Fibroblast of skin of back (primary cell): ENCODE results near the gene DAPL1. TPM values are rescaled to one million over a fixed set of nuclear protein-coding genes. Genes with fewer than 3 reads are reported as not detected.

Experiments
- DNase-seq: peaks from one replicate; pipeline ENCODE4 v3.0.0-alpha.2; 2013
- polyA plus RNA-seq, 2 experiments: library from polyadenylated mRNA; unstranded; fragments of 120-200 nt; gene quantifications; one replicate each; pipeline ENCODE4 v1.2.1, GENCODE V29; 2013; ENCODE audit not compliant: insufficient read length in 2 of 2

The DAPL1 gene, protein sequence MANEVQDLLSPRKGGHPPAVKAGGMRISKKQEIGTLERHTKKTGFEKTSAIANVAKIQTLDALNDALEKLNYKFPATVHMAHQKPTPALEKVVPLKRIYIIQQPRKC
- polyA plus RNA-seq (2013, experiment 1 of 2; ENCODE audit: insufficient read length) = not detected
- polyA plus RNA-seq (2013, experiment 2 of 2; ENCODE audit: insufficient read length) = 0.36 TPM

DNA sequence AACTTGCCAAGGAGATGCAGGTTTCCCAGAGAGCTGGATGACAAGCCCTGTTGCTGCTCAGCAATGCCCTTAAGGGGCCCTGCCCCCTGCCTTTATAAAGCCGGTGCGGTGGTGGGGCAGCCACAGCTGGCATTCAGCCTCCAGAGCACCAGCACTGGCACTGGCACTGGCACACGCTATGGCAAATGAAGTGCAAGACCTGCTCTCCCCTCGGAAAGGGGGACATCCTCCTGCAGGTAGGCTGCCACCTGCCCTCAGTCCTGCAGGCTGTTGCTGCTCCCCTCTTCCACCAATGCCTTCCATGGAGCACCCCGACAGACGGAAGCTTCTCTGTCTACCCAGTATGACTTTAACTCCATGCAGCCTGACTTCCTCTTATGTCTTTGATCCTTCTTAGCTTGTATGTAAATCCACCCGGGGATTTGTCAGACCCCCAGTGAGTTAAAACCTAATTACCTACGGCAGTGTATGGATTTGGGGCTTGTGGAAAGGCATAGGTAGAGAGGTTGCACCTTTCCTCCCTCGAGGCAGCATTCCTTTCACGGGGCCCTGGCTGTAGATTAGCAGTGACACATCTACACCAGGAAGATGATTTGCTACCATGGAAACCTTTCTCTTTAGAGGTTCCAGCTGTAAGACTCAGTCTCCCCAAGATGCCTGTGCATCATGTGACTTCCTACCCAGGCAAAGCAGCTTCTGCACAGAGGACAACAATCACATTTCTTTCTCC, at the start of gene DAPL1:
DAPL1 (plus strand) TSS at position 123 of the 730 bp plus-strand sequence; CDS start at position 179, 56 bp downstream.
- no peak for DNase-seq

DNA sequence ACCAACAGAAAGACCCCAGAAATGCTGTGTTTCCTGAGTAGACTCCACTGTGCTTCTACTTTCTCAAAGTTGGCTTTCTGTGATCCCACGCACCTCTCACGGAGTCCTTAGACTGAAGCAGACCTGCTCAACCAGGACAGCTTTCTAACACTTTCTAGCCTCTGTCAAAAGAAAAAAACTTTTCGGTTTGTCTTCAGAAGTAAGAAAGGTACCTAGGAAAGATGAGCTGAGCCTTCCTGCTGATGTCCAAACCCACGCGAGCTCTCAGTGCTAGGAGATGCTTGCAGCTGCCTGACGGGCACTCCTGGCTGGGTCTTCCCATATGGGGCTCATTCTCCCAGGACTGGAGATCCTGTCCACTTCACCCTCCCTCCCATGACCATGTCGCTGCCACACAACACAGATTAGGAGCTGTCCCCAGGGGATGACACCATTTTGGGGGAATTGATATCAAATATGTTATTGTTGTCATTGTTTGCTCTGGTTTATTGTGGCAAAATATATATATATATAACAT, 49.2 kb upstream of the DAPL1 start:
- DNase-seq = no peak

DNA sequence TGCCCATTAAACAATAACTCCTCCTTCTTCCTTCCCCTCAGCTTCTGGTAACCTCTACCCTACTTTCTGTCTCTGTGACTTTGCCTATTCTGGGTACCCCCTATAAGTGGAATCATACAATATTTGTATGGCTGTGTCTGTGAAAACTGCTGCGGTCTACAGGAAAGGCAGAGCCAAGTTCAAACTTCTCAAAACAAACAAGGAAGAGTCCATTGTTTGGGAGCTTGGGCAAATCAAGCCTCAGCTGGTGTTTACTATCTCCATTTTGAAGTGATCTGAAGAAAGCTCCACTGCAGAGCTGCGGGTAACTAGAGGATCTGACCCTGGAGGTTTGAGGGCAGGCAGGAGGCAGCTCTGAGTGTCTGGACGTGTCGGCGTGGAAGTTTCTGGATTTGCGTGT, 48.6 kb upstream of the DAPL1 start:
- no peak for DNase-seq

DNA sequence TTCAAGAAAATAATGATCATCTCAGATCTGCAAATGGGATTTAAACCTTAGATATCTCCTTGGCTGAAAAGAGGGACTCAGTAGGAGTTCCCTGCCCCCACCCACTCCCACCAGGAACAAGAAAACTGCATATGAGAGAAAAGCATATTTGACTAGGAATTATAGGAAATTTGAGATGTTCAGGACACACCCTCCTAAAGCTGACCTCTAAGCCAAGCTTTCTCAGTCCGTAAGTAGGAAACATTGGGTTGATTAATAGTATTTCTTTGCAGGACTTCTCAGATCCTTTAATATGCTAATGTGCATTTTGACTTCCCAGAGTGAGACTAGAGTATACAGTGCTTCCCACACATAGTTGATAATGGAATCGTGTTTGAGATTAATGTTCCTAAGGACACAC, 47.8 kb upstream of the DAPL1 start:
- DNase-seq = no peak

DNA sequence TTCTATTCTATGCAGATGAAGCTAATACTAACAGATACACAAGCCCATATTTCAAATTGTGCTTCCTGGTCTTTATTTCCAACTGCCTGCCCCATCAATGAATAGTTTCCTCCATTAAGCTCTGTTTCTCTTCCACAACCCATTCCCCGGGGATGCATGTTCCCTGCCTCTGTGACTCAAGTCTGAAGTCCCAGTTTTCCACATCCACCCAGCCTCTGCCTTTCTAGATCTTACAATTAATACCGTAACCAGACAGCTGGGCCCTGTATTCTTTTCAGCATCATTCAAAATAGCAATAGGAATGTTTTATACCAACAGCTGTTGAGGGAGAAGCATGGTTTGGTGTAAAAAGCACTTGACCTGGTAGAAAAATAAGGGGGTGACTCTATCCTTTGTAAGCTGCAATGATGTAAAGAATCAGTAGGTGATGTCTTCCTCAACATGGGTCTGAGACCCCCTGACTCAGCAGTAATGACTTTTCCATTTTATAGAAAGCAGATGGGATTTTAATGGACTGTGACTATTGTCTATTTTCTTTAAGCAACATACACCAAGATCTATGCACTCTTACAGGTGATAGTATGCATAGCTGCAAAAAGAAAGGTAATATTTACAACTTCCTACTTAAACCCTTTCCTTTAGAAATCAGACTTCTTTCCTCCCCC, 46.1 kb upstream of the DAPL1 start:
- no peak for DNase-seq

DNA sequence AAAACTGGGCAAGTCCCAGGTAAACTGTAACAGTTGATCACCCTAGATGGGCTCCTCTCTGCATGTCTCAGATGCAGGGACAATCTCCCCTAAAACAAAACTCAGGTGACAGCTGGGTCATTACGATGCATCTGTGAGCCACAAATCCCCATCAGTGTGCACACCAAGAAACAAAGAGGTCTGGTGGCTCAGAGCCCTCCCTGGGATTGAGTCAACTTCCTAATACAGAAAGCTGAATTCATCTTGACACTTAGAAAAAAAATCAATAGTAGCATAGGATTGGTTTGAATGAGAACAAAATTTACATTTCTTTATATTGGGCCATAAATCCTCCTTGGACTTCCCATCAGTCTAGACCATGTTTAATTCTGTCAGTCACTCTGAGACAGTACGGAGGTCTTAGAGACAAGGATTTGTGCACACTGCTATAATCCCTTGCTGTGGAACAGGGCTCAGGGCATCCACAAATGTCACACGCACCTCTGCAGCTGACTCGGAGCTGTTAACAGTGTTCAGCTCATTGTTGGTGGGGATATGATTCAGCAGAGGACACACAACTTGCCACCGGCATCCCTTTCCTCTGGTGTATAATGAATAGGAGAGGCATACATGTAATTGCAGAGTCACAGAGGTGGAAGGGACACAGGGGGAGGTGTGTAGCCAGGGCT, 44.5 kb upstream of the DAPL1 start:
- DNase-seq = no peak

DNA sequence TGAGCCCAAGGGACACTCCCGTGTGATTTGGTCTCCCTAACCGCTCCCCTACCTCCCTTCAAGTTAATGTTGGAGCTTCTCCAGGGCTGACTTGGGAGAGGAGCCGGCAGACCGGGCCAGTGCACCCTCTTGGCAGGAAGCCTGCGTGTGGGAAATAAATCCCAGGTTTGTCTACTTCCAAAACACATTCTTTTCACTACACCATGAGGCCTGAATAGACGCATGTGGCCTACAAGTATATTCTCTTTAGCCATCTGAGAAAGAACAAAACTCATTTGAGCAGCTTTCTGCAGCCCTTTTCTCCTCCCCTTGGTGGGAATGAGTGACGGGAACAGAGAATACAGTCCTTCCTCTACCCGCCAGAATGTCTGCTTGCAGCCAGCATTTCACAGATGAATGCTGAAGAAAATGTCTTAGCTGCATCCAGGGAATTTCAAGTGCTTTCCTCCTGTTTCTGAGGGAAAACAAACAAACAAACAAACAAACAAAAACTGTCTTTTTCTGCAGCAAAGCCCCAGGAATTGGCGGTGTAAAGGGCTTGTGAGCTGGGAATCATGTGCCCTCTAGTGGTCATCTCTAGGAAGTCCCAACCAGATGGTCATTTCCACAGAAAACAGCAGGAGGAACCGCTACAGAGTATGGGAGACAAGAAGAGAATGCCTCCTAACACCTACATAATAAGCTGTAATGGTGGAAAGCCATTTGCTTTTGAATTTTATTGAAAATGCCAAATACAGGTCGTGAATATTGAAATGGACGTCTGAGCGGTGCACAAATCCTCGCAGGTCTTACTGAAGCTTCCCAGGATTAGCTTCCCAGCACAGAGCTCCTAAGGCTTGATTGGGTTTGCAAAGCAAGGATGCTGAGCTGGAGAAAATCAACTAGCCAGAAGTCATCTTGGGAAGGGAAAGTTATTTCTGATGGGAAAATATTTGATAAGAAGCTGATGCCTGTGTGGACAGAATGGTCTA, 41.2 kb upstream of the DAPL1 start:
- DNase-seq = peak; percentile 60

DNA sequence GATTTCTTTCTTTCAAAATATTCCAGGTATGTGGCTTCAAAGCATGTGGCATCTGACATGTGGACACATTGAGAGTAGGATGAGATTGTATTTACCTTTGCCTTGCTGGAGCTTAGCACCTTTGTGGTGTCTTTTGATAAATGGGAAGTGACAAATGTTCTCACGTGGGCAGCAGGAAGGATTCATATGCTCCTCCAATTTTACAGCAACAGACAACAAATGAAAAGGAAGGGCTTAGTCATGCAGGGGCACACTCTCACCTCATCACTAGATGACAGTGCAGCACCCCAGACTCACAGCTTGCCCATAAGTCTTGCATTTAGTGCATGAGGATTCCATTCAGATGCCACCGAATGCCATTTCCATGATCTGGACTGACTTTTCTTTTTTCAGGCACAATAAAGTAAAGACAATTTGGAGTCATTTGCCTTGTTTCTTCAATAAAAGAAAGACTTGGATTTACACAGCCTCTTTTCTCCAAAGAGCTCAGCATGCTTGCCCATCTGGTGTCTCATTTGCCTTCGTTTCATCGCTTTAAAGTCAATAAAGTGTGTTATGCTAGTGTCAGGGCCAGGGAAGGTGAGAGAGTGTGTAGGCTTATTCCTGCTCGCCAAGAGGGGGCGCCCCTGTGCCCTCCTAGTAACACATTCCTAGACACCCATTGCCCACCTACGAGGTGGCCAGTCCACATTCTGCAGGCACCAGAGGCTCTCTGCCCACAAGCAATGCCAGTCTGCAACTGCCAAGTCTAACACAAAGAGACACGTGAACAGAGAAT, 39.6 kb upstream of the DAPL1 start:
- DNase-seq = no peak

DNA sequence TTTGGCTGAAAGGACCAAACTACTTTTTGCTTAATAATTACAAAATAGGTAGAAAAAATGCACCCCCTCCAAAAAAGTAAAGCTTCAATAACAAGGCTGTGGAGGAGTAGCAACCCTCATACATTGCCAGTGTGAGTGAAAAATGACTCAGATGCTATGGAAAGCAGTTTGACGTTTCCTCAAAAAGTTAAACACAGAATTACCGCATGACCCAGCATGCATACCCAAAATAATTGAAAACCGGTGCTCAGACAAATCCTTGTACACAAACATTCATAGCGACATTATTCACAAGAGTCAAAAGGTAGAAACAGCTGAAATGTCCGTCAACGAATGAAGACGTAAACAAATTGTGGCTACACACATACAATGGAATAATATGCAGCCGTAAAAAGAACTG, 38.8 kb upstream of the DAPL1 start:
- no peak for DNase-seq

DNA sequence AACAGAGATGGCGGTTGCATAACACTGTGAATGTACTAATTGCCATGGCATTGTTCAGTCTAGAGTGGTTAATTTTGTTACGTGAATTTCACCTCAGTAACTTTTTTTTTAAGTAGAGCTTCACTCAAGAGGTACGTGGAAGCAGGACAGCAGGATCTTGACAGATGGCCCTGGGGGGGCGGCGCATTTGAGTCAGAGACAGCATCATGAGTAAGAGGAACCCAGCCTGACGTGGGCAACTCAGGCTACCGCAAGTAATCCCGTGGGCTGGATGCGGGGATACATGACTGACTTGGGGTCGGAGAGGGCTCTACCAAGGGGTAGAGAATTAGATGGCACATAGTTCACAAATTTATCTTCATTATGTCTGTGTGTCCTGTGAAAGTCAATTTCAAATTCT, 38.1 kb upstream of the DAPL1 start:
- DNase-seq = no peak

DNA sequence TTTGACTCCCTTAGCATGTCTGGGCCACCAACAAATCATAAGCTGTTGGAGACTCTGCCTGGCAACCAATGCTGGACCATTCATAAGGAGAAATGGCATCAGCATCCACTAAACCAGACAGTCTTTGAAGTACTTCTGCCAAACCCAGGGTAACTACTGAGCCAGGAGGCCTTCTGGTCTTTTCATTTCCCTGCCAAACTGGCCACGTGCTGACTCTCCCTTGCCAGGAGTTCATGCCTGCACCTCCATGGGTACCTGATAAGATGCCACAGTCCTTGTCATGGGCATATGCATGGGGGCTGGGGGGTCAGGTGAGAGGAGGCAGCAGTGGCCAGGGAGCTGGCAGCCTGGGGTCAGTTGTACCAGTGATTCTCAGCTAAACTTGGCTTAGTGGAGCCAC, 34.2 kb upstream of the DAPL1 start:
- DNase-seq = no peak

DNA sequence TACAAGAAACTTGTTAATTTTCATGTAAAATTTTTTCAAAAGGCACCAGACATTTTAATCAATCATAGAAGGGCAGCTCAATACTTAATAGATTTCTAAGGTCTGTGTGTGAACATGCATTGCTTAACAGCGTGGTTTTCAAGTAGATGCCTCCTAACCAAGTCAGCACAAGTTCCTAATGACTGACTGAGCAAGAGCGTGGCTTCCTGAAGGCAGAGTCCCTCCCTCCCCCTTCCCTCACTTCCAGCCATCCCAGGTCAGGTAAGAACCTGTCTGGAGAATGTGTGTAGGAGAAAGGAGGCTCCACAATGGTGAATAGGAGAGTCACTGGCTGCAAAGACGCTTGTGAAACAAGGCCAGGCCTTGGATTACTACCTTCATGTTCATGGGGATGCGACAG, 33.5 kb upstream of the DAPL1 start:
- peak; percentile 29 for DNase-seq

DNA sequence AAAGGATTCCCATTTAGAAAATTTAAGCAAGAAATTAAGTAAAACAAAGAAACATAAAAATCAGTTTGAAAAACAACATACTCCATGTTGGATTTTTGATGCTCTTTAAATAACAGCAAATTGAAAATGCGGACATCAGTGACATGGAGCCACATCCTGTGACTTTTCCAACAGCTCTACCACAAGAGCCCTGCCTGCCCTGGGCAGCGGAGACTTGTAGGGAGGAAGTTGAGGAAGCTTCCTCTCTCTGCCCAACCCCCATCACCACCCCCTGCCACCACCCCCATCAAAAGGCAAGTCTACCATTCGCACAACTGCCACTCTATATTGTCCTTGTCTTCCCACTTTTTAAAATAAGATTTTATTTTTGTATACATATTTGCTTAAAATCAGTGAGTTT, 32.8 kb upstream of the DAPL1 start:
- DNase-seq = no peak

DNA sequence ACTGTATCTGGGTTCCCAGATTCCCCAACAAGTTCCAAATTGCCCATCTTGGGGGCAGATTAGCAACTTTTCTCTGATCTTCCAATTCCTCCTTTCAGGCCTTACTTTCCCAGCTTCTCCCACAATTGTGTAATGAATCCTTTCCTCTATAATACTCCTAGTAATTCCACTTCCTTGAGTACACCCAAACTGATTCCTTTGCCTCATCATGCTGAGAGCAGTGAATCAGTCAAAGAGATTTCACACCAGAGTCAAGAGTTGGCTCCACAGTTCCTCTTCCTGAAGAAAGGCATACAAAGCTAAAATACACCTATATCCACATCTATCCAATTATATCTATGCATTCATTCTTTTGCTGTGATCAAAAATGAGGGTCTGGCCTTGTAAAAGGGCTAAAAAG, 28.6 kb upstream of the DAPL1 start:
- no peak for DNase-seq

DNA sequence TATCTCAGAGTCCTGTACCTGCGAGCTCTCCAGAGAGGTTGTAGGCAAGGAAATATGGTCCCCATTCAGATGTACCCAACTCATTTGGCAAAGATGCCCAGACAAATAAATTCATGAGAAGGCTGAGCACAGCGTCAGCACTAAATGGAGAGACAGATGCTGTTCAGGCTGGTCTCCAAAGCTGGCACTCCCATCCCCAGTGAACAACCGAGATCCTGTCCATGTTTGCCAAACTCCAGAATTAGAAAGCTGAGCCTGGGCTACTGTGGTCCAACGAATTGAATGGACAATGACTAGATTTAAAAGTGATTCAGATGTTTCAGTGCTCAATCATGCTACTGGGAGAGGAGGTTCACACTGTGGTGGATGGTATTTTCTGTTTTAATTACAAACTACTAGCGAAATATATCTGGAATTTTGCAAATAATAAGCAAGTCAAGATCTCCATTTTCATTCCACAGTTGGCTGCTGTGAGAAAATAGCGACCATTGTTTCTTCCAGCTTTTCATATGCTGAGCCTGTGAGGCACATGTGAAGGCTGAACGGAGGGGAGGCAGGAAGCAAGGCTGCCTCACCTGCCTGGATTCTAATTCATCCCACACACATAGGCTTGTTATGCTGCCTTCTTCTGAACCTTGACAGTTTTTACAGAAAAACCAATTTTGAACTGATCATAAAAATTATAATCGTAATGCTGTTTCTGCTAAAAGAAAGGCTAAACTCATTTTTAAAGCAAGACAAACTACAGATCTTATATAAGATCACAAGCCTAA, 22.6 kb upstream of the DAPL1 start:
- DNase-seq = no peak

DNA sequence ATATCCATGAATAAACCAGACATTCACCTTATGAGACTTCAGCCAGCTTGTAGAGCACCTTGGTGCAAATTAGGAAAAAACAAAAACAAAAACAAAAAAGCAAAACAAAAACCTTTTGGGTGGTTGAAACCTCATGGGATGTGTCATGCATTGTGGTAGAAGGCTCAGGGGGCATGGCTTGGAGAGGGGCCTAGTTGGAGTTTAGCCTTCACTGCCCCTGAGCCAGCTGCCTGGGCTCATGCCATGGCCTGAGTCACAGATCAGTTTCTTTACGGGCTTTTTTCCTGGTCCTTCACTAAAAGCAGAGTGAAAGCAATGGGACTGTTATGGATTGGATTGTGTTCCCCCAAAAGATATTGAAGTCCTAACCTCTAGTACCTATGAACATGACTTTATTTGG, 22.0 kb upstream of the DAPL1 start:
- no peak for DNase-seq

DNA sequence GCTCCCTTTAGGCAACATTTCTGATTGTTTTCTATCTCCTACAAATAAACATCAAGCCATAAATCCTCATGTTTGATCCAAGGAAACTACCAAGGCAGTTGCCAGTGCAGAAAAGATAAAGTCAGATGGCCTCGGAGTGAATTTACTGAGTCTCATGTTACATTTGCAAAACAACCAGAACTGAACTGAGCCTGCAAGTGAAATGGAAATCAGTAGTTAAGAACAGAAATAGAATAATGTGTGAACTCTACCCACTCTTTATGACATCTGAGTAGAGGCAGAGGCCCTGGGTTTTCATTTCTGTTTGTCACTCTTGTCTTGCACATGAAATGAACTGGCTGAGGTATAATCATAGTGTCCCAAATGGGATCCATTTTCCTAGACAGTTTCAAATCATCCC, 20.4 kb upstream of the DAPL1 start:
- DNase-seq = no peak

DNA sequence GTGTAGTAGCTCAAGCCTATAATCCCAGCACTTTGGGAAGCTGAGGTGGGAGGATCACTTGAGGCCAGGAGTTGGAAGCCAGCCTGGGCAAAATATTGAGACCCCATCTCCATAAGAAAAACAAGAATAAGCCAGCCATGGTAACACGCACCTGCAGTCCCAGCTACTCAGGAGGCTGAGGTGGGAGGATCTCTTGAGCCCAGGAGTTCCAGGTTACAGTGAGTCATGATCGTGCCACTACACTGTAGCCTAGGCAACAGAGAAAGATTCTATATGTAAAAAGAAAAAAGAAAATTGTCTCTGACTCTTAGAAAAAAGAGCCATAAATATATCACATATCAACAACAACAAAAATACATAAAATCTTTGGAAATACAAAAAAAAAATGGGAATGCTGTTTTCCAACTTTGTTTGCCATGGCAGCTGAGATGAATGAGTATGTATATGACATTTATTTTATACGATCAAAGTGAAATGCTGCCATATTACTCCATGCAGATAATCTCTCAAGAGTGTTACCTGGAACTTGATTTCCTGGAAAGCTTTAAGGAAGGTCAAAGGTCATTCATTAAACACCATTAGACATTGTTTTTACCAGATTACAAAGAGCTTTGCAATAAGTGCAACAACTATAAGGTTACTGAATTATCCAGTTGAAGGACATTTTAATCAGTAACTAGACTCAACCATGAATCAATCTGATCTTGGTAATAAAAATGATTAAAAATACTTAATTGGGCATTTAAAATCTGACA, 19.7 kb upstream of the DAPL1 start:
- DNase-seq = no peak

DNA sequence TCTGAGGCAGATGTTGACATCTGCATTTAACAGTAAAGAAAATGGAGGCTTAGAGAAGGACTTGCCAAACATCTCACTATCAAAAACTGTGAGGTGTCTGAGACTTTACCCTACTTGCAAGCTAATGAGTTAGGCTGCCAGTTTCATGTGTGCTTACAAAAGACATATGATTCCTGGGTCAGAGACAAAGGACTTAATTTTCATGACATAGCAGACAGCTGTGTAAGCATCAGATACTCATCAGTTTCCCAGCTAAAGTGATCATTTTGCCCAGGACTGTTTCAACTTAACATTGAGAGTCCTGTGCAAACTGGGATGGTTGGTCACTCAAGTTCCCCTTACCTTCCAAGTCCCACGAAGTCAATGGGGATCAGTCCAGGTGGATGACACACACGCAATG, 18.9 kb upstream of the DAPL1 start:
- DNase-seq = no peak

DNA sequence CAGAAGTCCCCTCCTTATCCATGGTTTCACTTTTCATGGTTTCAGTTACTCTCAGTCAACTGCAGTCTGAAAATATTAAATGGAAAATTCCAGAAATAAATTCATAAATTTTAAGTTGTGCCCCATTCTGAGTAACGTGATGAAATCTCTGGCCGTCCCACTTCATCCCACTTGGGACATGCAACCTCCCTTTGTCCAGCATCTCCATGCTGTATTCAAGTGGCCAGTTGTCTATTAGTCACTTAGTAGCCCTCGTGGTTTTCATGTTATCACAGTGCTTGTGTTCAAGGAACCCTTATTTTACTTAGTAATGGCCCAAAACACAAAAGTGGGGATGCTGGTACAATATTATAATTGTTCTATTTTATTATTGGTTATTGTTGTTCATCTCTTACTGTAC, 18.0 kb upstream of the DAPL1 start:
- no peak for DNase-seq
